GM12874 (cell line): Measurements from ENCODE around the gene TAF11L5.
"Not testable (repeated sequence)": the region's sequence is repeated elsewhere in the genome, so short reads cannot be mapped to it uniquely, and the experiment has no call there.

Experiments used
- CTCF ChIP-seq: IDR thresholded peaks from 2 replicates; pipeline ENCODE4 v1.5.1; 2011; ENCODE audit warnings: low read depth, mild to moderate bottlenecking, control low read depth, low read length, moderate library complexity; ENCODE audit not compliant: insufficient read depth

TAF11L5 gene

GRCh38 chr5:17497446-17497845 is 27.6 kb upstream of the TAF11L5 start:
- TF ChIP-seq CTCF, result no peak

GRCh38 chr5:17497931-17498330 is 27.1 kb upstream of the TAF11L5 start, which contains the start of gene TAF11L2:
TSS of gene TAF11L2 (plus strand) at chr5:17498231.
- TF ChIP-seq CTCF, result not testable (repeated sequence)

DNA sequence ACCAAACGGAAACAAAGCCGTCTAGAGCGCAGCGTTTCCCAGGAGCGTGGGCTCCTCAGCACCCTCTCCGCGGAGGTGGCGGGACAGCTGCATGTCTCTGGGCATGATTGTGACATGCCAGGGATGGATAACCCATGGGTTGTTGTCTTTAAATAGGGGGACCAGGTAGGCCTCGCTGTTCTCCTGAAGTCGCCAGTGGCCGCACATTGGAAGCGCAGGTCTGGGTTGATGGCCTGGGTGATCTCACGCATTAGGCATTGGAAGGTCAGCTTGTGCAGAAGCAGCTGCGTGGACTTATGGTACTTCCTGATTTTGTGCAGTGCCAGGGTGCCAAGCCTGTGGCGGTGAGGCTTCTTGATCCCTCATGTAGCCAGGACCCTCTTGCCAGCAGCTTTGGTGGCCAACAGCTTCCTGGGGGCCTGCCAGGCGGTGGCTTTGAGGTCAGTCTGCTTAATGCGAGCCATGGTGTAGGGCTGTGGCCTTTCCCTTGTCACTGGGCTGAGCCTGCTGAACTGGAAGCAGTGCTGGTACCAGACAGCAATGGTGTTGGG is 13.2 kb upstream of the TAF11L5 start:
- no peak for TF ChIP-seq CTCF

DNA sequence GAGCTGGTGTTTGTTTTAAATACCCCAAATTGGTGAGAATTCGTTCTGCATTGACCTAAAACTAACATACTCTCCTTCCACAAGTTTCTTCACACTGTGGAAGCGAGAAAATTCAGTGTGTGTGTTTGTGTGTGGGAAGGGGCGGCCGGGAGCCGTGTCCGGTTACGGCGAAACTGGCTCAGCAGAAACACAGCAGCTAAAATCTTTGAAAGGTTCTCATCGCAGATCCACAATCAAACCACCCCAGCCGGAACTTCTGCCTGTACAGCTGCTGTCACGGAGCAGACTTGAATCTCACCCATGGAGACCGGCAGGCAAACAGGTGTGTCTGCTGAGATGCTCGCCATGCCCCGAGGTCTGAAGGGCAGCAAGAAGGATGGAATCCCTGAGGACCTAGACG is 7.0 kb upstream of the TAF11L5 start, which contains the start of gene TAF11L3:
Gene TAF11L3, plus strand, starts transcription at position 301 of the 400 bp plus-strand sequence.
- not testable (repeated sequence) for TF ChIP-seq CTCF

DNA sequence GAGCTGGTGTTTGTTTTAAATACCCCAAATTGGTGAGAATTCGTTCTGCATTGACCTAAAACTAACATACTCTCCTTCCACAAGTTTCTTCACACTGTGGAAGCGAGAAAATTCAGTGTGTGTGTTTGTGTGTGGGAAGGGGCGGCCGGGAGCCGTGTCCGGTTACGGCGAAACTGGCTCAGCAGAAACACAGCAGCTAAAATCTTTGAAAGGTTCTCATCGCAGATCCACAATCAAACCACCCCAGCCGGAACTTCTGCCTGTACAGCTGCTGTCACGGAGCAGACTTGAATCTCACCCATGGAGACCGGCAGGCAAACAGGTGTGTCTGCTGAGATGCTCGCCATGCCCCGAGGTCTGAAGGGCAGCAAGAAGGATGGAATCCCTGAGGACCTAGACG is 3.5 kb upstream of the TAF11L5 start, which contains the start of gene TAF11L4:
Gene TAF11L4, plus strand, starts transcription at position 301 of the 400 bp plus-strand sequence.
- TF ChIP-seq CTCF, result not testable (repeated sequence)

GRCh38 chr5:17528369-17528768 is 3.3 kb downstream of the TAF11L5 start, which contains the start of gene TAF11L6:
TSS of gene TAF11L6 (plus strand) at chr5:17528669.
- TF ChIP-seq CTCF, result not testable (repeated sequence)
